GM12878 (cell line): Measurements from ENCODE around the gene EGF. TPM values are rescaled to one million over a fixed set of nuclear protein-coding genes. Genes with fewer than 3 reads are reported as not detected.

ENCODE experiments used
- ATAC-seq: fragments of 200-7000 bp; cut with Tn5 transposase; 3 replicates; pipeline ENCODE4 v1.9.1; 2020; ENCODE audit warnings: mild to moderate bottlenecking, moderate library complexity
- BruUV-seq: library from RNA; stranded (reverse); fragments of 400-500 nt; replicated peaks from 2 replicates; lab custom pipeline; 2021; lab: Mats Ljungman, UMichigan
- CTCF ChIA-PET: fragments of 300-600 bp; sonication (Branson Sonifier 250); formaldehyde crosslinking; extraction: SDS; loops from one replicate; lab custom pipeline; 2021; ENCODE audit warnings: inconsistent platforms; lab: Yijun Ruan, JAX
- POLR2A ChIA-PET: fragments of 350-600 bp; formaldehyde crosslinking; extraction: SDS; loops from one replicate; lab custom pipeline; 2021; ENCODE audit warnings: inconsistent platforms; lab: Charles Lee
- RAD21 ChIA-PET: fragments of 300-600 bp; sonication (Branson Sonifier 250); formaldehyde crosslinking; loops from one replicate; lab custom pipeline; 2023; ENCODE audit warnings: antibody characterized with exemption; ENCODE audit not compliant: unreplicated experiment; lab: Charles Lee
- SMC1A ChIA-PET: fragments of 300-600 bp; sonication (Branson Sonifier 250); formaldehyde crosslinking; loops from one replicate; lab custom pipeline; 2023; ENCODE audit not compliant: unreplicated experiment, uncharacterized antibody; lab: Charles Lee
- DNase-seq: peaks from one replicate; pipeline ENCODE4 v3.0.0-alpha.2; 2011; ENCODE audit warnings: low read depth, low spot score
- FAIRE-seq: peaks from 3 replicates; lab custom pipeline; 2011; peaks lifted over from hg19 to GRCh38; lab: Jason Lieb, UNC
- H2AFZ ChIP-seq: 2 replicates; pipeline ENCODE4 v1.6.0; 2011; ENCODE audit warnings: low read depth, low read length, control low read depth; ENCODE audit not compliant: control insufficient read depth
- H3K27ac ChIP-seq: 2 replicates; pipeline ENCODE4 v1.5.1; 2011; ENCODE audit warnings: control low read depth; ENCODE audit not compliant: control insufficient read depth, insufficient read depth
- H3K27me3 ChIP-seq, 2 experiments: replicated peaks in 1 of 2; 2 replicates each; pipeline versions ENCODE4 v1.6.0 to v1.6.1; 2011; ENCODE audit warnings: low read length in 1 of 2; ENCODE audit not compliant: control insufficient read depth in 2 of 2, insufficient read depth in 2 of 2
- H3K36me3 ChIP-seq, 2 experiments: 2 replicates each; pipeline ENCODE4 v1.5.1; 2011; ENCODE audit warnings: low read length in 1 of 2; ENCODE audit not compliant: control insufficient read depth in 2 of 2, insufficient read depth in 2 of 2
- H3K4me1 ChIP-seq: 2 replicates; pipeline ENCODE4 v1.6.1; 2011; ENCODE audit warnings: mild to moderate bottlenecking, low read length, moderate library complexity, mixed read lengths; ENCODE audit not compliant: control insufficient read depth, insufficient read depth
- H3K4me2 ChIP-seq: 2 replicates; pipeline ENCODE4 v1.6.0; 2011; ENCODE audit warnings: control low read depth; ENCODE audit not compliant: control insufficient read depth, insufficient read depth
- H3K4me3 ChIP-seq: fragments of 200-600 bp; sonication (generic); 2 replicates; pipeline ENCODE4 v1.5.1; 2016
- H3K79me2 ChIP-seq: 2 replicates; pipeline ENCODE4 v1.6.0; 2011; ENCODE audit warnings: low read length; ENCODE audit not compliant: control insufficient read depth, insufficient read depth
- H3K9ac ChIP-seq: 2 replicates; pipeline ENCODE4 v1.8.0; 2011; ENCODE audit warnings: low read length, control low read depth, mixed read lengths; ENCODE audit not compliant: control insufficient read depth, insufficient read depth
- H3K9me3 ChIP-seq: replicated peaks from 3 replicates; pipeline ENCODE4 v1.5.1; 2011; ENCODE audit warnings: mild to moderate bottlenecking, low read length; ENCODE audit not compliant: control insufficient read depth, insufficient read depth
- H4K20me1 ChIP-seq: 2 replicates; pipeline ENCODE4 v1.6.0; 2011; ENCODE audit not compliant: control insufficient read depth, insufficient read depth
- ATF3 ChIP-seq: IDR thresholded peaks from 2 replicates; pipeline ENCODE4 v1.6.1; 2011; ENCODE audit warnings: low read depth, mild to moderate bottlenecking, low read length, moderate library complexity, borderline replicate concordance; ENCODE audit errors: extremely low read depth
- BHLHE40 ChIP-seq, 2 experiments: fragments of 450-650 bp in 1 of 2; IDR thresholded peaks; 2 replicates each; pipeline ENCODE4 v1.6.1; 2011 to 2017; ENCODE audit warnings: low read depth in 2 of 2, borderline replicate concordance in 1 of 2, improper control_type of control experiment in 1 of 2, low read length in 1 of 2, mild to moderate bottlenecking in 1 of 2
- ESRRA ChIP-seq: IDR thresholded peaks from 2 replicates; pipeline ENCODE4 v1.6.1; 2012; ENCODE audit warnings: mild to moderate bottlenecking, low read length, improper control_type of control experiment
- KDM1A ChIP-seq: fragments of 200-600 bp; sonication (generic); IDR thresholded peaks from 2 replicates; pipeline ENCODE4 v1.6.1; 2016; ENCODE audit warnings: borderline replicate concordance
- MTA2 ChIP-seq: fragments of 450-650 bp; IDR thresholded peaks from 2 replicates; pipeline ENCODE4 v1.6.1; 2016; ENCODE audit warnings: low read depth, mild to moderate bottlenecking, moderate library complexity
- RAD21 ChIP-seq: IDR thresholded peaks from 2 replicates; pipeline ENCODE4 v1.6.1; 2011; ENCODE audit warnings: mild to moderate bottlenecking, low read depth, low read length, moderate library complexity; ENCODE audit not compliant: insufficient read depth
- SIN3A ChIP-seq: IDR thresholded peaks from 2 replicates; pipeline ENCODE4 v1.6.1; 2012; ENCODE audit warnings: low read depth, low read length, improper control_type of control experiment
- SPI1 ChIP-seq: IDR thresholded peaks from 2 replicates; pipeline ENCODE4 v1.6.1; 2011; ENCODE audit warnings: low read depth, mild to moderate bottlenecking, low read length, moderate library complexity, borderline replicate concordance; ENCODE audit not compliant: insufficient read depth
- SREBF1 ChIP-seq: IDR thresholded peaks from 2 replicates; pipeline ENCODE4 v1.6.1; 2012; ENCODE audit warnings: mild to moderate bottlenecking, low read length
- SREBF2 ChIP-seq: IDR thresholded peaks from 2 replicates; pipeline ENCODE4 v1.6.1; 2012; ENCODE audit warnings: mild to moderate bottlenecking, low read length
- ZBTB4 ChIP-seq: fragments of 450-650 bp; formaldehyde crosslinking; IDR thresholded peaks from 2 replicates; pipeline ENCODE4 v1.4.0; 2022; ENCODE audit warnings: mild to moderate bottlenecking, moderate library complexity
- ZBTB40 ChIP-seq: fragments of 450-650 bp; IDR thresholded peaks from 2 replicates; pipeline ENCODE4 v1.6.1; 2016; ENCODE audit warnings: mild to moderate bottlenecking, moderate library complexity, borderline replicate concordance
- ZNF207 ChIP-seq: fragments of 450-650 bp; IDR thresholded peaks from 2 replicates; pipeline ENCODE4 v1.6.1; 2014; ENCODE audit warnings: antibody characterized with exemption, mild to moderate bottlenecking, borderline replicate concordance
- ZNF384 ChIP-seq: IDR thresholded peaks from 2 replicates; pipeline ENCODE4 v1.6.1; 2012; ENCODE audit warnings: low read depth, mild to moderate bottlenecking, low read length, improper control_type of control experiment, borderline replicate concordance
- ZZZ3 ChIP-seq: IDR thresholded peaks from 2 replicates; pipeline ENCODE4 v1.6.1; 2011; ENCODE audit warnings: low read depth; ENCODE audit not compliant: control insufficient read depth, insufficient read length
- WGBS: methylation state at CpG from one replicate; pipeline ENCODE4 v1.1.6; 2016; ENCODE audit warnings: low lambda C conversion rate; ENCODE audit not compliant: insufficient replicate concordance, insufficient coverage; ENCODE audit errors: missing lambda C conversion rate; 5-methylcytosine and 5-hydroxymethylcytosine counted together
- in situ Hi-C: fragments of 300-500 bp; cut with MboI; formaldehyde crosslinking; loops from 9 replicates; pipeline ENCODE4 v1.14.3; 2018; ENCODE audit warnings: mixed read lengths
- intact Hi-C: fragments of 100-400 bp; cut with micrococcal nuclease; formaldehyde crosslinking; loops from one replicate; pipeline ENCODE4 v1.14.2; 2022; ENCODE audit not compliant: unreplicated experiment
- polyA plus RNA-seq, 11 experiments: library from polyadenylated mRNA; depleted of rRNA in 4 of 11; unstranded in 6 of 11; stranded (reverse) in 5 of 11; fragments of >200 nt; fragmentation: Nextera tagmentation in 4 of 11; fragmentation: Illumina TruSeq in 1 of 11; extraction: Ambion mirVana in 4 of 11; extraction: Trizol in 1 of 11; gene quantifications; 1 replicate in 1 of 11; 2 replicates in 10 of 11; pipeline versions ENCODE4 v1.2.1 to v1.2.3, GENCODE V29; 2011 to 2016; ENCODE audit warnings: inconsistent platforms in 2 of 11, missing spikeins in 2 of 11, low read depth in 1 of 11
- total RNA-seq, 4 experiments: library from RNA; depleted of rRNA in 3 of 4; stranded (reverse); fragments of >200 nt in 3 of 4; fragmentation: Illumina TruSeq in 1 of 4; extraction: Trizol in 1 of 4; gene quantifications; 2 replicates each; pipeline versions ENCODE4 v1.2.1 to v1.2.3, GENCODE V29; 2013 to 2021

Gene EGF
- total and polyA plus RNA-seq, 10 of the 15 experiments (the other 5 are each of a cell fraction or from before 2014, with no cell fraction given), result 0.02 to 0.90 (median 0.19) TPM; not detected in 4

- no peak overlapping the region for H3K27ac ChIP-seq
- ATAC-seq (no peak), FAIRE-seq (no peak), DNase-seq (no peak)
- in situ Hi-C loops, result no loop called here
- H3K9me3 ChIP-seq, result no peaks in the 10 kb centered on the region
- no peak overlapping the region for H3K4me2 ChIP-seq
- ChIA-PET CTCF (interaction anchor here (1.1 kb wide), 1 partner anchor 21 kb away, joined by 4 read pairs; no protein-coding TSS in a partner anchor), SMC1A (no interaction called here), POLR2A (no interaction called here), RAD21 (no interaction called here)
- H2AFZ ChIP-seq, result no peak overlapping the region
- no peaks in the 10 kb centered on the region for H3K4me1 ChIP-seq
- H3K36me3 ChIP-seq, result no peaks in the 10 kb centered on the region
- H4K20me1 ChIP-seq, result no peaks in the 10 kb centered on the region
- H3K9ac ChIP-seq, result no peak overlapping the region
- no peak for TF ChIP-seq ATF3
- no peak for TF ChIP-seq BHLHE40 (IDR thresholded peaks at IDR 0.05; ENCODE audit: borderline replicate concordance in 1 of 2, low read depth in 2 of 2, low read length in 1 of 2)
- TF ChIP-seq SREBF2, result no peak
- no peak for TF ChIP-seq SIN3A
- TF ChIP-seq ZBTB4 (CRISPR knock-in tag), result no peak
- no peak for TF ChIP-seq SREBF1
- no peak for TF ChIP-seq MTA2
- no peak for TF ChIP-seq ZBTB40
- no peak for TF ChIP-seq KDM1A
- TF ChIP-seq ESRRA, result no peak
- TF ChIP-seq ZNF384, result no peak
- TF ChIP-seq SPI1, result no peak
- TF ChIP-seq RAD21, result no peak
- no peak for TF ChIP-seq ZZZ3
- TF ChIP-seq ZNF207, result no peak
- no peaks in the 10 kb centered on the region for H3K79me2 ChIP-seq
- BruUV-seq, result no TSS peak
- no peaks in the 10 kb centered on the region for H3K27me3 ChIP-seq
- WGBS, result 46% methylated on average over 2 of the region's 2 CpGs
- intact Hi-C loops, result no loop called here
- H3K4me3 ChIP-seq, result no peak overlapping the region
Measured at GRCh38 chr4:109957227-109957626, 44.5 kb downstream of the EGF start.
